SK-N-SH (cell line): ENCODE data around the gene CISD2.

Experiments
- CTCF ChIP-seq: fragments of 200-600 bp; sonication (generic); IDR thresholded peaks from 2 replicates; pipeline ENCODE4 v1.6.1; 2017; ENCODE audit warnings: antibody characterized with exemption, mild to moderate bottlenecking, moderate library complexity
- EP300 ChIP-seq, 2 experiments: IDR thresholded peaks; 2 replicates each; pipeline versions ENCODE4 v1.4.0 to v1.6.1; 2012; ENCODE audit warnings: borderline replicate concordance in 1 of 2, low read depth in 1 of 2, low read length in 1 of 2
- EZH2phosphoT487 ChIP-seq: fragments of 200-600 bp; sonication (generic); IDR thresholded peaks from 2 replicates; pipeline ENCODE4 v1.6.1; 2017; ENCODE audit warnings: low read depth, mixed run types, mild to moderate bottlenecking, antibody characterized with exemption, moderate library complexity, borderline replicate concordance
- FOSL2 ChIP-seq: IDR thresholded peaks from 2 replicates; pipeline ENCODE4 v1.4.0; 2012; ENCODE audit warnings: low read depth, mild to moderate bottlenecking, moderate library complexity, borderline replicate concordance
- GABPA ChIP-seq: IDR thresholded peaks from 2 replicates; pipeline ENCODE4 v1.4.0; 2012; ENCODE audit warnings: low read depth, mild to moderate bottlenecking
- MAX ChIP-seq: IDR thresholded peaks from 2 replicates; pipeline ENCODE4 v1.4.0; 2012; ENCODE audit warnings: low read depth
- RAD21 ChIP-seq: IDR thresholded peaks from 2 replicates; pipeline ENCODE4 v1.6.1; 2012; ENCODE audit warnings: mild to moderate bottlenecking, low read length
- TAF1 ChIP-seq: IDR thresholded peaks from 2 replicates; pipeline ENCODE4 v1.6.1; 2012; ENCODE audit warnings: low read depth, mild to moderate bottlenecking, low read length, moderate library complexity, borderline replicate concordance

GRCh38 chr4:102819588-102820365 lies 49.0 kb upstream of the CISD2 start:
- TF ChIP-seq CTCF (no peak), EZH2phosphoT487 (no peak), FOSL2 (no peak), MAX (no peak), EP300 (IDR thresholded peaks at IDR 0.05; ENCODE audit: borderline replicate concordance in 1 of 2, low read depth in 1 of 2, low read length in 1 of 2) (no peak), RAD21 (no peak), TAF1 (no peak), GABPA (no peak)
